ENCODE data around the gene SHISA6. TPM values are rescaled to one million over a fixed set of nuclear protein-coding genes. Genes with fewer than 3 reads are reported as not detected.
A peak's percentile ranks its signal among the peaks of the same experiment; 100 is the strongest.

SHISA6 gene
- total RNA-seq, result 3.0 TPM

GRCh38 chr17:11240841-11241610 is at the start of gene SHISA6:
SHISA6 (plus strand) TSS chr17:11241213.
- no peak for DNase-seq

- no peak for DNase-seq
Observed at GRCh38 chr17:11195801-11196200, 45.2 kb upstream of the SHISA6 start.

GRCh38 chr17:11204991-11205390 is 36.0 kb upstream of the SHISA6 start:
- DNase-seq, result no peak

GRCh38 chr17:11205659-11206058 is 35.4 kb upstream of the SHISA6 start:
- DNase-seq, result no peak

- DNase-seq, result no peak
Observed at GRCh38 chr17:11209906-11210305, 31.1 kb upstream of the SHISA6 start.

- DNase-seq, result no peak
Observed at GRCh38 chr17:11212792-11213191, 28.2 kb upstream of the SHISA6 start.

- peak; percentile 11 for DNase-seq
Observed at GRCh38 chr17:11216976-11217375, 24.0 kb upstream of the SHISA6 start.

GRCh38 chr17:11221196-11221595 is 19.8 kb upstream of the SHISA6 start:
- no peak for DNase-seq

- no peak for DNase-seq
Observed at GRCh38 chr17:11221721-11222120, 19.3 kb upstream of the SHISA6 start.

GRCh38 chr17:11238705-11239104 is 2.3 kb upstream of the SHISA6 start:
- DNase-seq, result peak; percentile 43

- no peak for DNase-seq
Observed at GRCh38 chr17:11239379-11239970, 1.5 kb upstream of the SHISA6 start.

GRCh38 chr17:11240041-11240840 is 772 bp upstream of the SHISA6 start:
- peak; percentile 49 for DNase-seq

- DNase-seq, result no peak
Observed at GRCh38 chr17:11241611-11242226, 706 bp downstream of the SHISA6 start.

- DNase-seq, result no peak
Observed at GRCh38 chr17:11242411-11242810, 1.4 kb downstream of the SHISA6 start.

GRCh38 chr17:11244776-11245175 is 3.8 kb downstream of the SHISA6 start:
- DNase-seq, result no peak

GRCh38 chr17:11245187-11245586 is 4.2 kb downstream of the SHISA6 start:
- DNase-seq, result no peak

GRCh38 chr17:11245791-11246190 is 4.8 kb downstream of the SHISA6 start:
- no peak for DNase-seq

- DNase-seq, result no peak
Observed at GRCh38 chr17:11250161-11250560, 9.1 kb downstream of the SHISA6 start.

GRCh38 chr17:11251561-11252107 is 10.6 kb downstream of the SHISA6 start:
- no peak for DNase-seq

GRCh38 chr17:11252146-11252545 is 11.1 kb downstream of the SHISA6 start:
- DNase-seq, result no peak

- DNase-seq, result no peak
Observed at GRCh38 chr17:11256877-11257276, 15.9 kb downstream of the SHISA6 start.

- DNase-seq, result no peak
Observed at GRCh38 chr17:11264183-11264871, 23.3 kb downstream of the SHISA6 start.

Measured in skin of body (tissue), 2 donors.